ENCODE data around the gene CORO1C.
"Not testable (repeated sequence)": the region's sequence is repeated elsewhere in the genome, so short reads cannot be mapped to it uniquely, and the experiment has no call there.

Gene CORO1C

GRCh38 chr12:108756421-108756820, 25.1 kb upstream of the CORO1C start:
- no peak for DNase-seq (ENCODE audit: low spot score)
- TF ChIP-seq CTCF (IDR thresholded peaks at IDR 0.05; ENCODE audit: borderline replicate concordance, control extremely low read depth, extremely low read depth, insufficient read depth, missing control alignments): no peak
- in situ Hi-C loops (cut with MboI; ENCODE audit: low sequenced_read_pairs, unreplicated experiment): no loop called here

GRCh38 chr12:108755481-108755880, 24.2 kb upstream of the CORO1C start:
- DNase-seq (ENCODE audit: low spot score): no peak
- TF ChIP-seq CTCF (IDR thresholded peaks at IDR 0.05; ENCODE audit: borderline replicate concordance, control extremely low read depth, extremely low read depth, insufficient read depth, missing control alignments): no peak
- in situ Hi-C loops (cut with MboI; ENCODE audit: low sequenced_read_pairs, unreplicated experiment): no loop called here

DNA sequence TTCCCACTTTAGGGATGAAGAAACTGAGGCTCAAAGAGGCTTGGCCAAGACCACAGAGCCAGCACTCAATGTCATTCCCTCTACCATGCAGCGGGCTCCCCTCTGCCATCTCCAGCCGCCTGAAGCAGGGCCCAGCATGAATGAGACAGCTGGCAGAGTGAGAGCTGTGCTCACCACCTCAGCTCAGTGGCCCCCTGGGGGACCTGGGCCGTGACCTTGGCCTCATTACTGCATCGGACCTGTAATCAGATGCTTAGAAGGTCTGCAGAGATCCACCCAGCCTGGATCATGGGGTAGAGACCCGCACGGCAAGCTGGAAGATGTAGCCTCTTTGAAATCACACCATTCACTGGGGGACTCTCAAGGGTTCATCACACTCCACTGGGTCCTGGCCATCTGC, 22.7 kb upstream of the CORO1C start:
- no peak for TF ChIP-seq CTCF (IDR thresholded peaks at IDR 0.05; ENCODE audit: borderline replicate concordance, control extremely low read depth, extremely low read depth, insufficient read depth, missing control alignments)
- in situ Hi-C loops (cut with MboI; ENCODE audit: low sequenced_read_pairs, unreplicated experiment): no loop called here
- DNase-seq (ENCODE audit: low spot score): no peak

DNA sequence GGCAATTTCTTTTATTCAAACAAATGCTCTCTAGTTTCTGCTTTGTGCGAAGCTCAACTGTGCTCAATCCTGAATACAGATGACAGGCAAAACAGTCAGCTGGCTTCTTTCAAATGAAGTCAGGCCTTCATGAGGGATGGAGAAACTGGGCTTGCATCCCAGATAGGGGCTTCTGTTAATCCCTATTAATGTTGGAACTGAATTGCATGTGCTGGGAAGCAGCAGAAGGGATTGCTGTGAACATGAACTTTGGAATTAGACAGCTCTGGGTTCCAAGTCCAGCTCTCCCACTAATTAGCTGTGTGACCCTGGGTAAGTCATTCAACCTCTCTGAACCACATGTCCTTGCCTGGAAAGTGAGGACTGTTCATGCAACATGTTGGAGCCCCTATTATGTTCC, 21.1 kb upstream of the CORO1C start:
- in situ Hi-C loops (cut with MboI; ENCODE audit: low sequenced_read_pairs, unreplicated experiment): no loop called here
- TF ChIP-seq CTCF (IDR thresholded peaks at IDR 0.05; ENCODE audit: borderline replicate concordance, control extremely low read depth, extremely low read depth, insufficient read depth, missing control alignments): no peak
- no peak for DNase-seq (ENCODE audit: low spot score)

GRCh38 chr12:108751821-108752220, 20.5 kb upstream of the CORO1C start:
- no peak for DNase-seq (ENCODE audit: low spot score)
- TF ChIP-seq CTCF (IDR thresholded peaks at IDR 0.05; ENCODE audit: borderline replicate concordance, control extremely low read depth, extremely low read depth, insufficient read depth, missing control alignments): no peak
- in situ Hi-C loops (cut with MboI; ENCODE audit: low sequenced_read_pairs, unreplicated experiment): no loop called here

GRCh38 chr12:108751003-108751402, 19.7 kb upstream of the CORO1C start:
- DNase-seq (ENCODE audit: low spot score); in situ Hi-C loops (cut with MboI; ENCODE audit: low sequenced_read_pairs, unreplicated experiment): not testable (repeated sequence)

- no peak for DNase-seq (ENCODE audit: low spot score)
- TF ChIP-seq CTCF (IDR thresholded peaks at IDR 0.05; ENCODE audit: borderline replicate concordance, control extremely low read depth, extremely low read depth, insufficient read depth, missing control alignments): no peak
- in situ Hi-C loops (cut with MboI; ENCODE audit: low sequenced_read_pairs, unreplicated experiment): no loop called here
Measured at GRCh38 chr12:108750526-108750925, 19.2 kb upstream of the CORO1C start.

Measured in GM13976 (cell line).